IPS-20b (cell line): ENCODE results near the gene RPRD1B.
"Not testable (repeated sequence)": the region's sequence is repeated elsewhere in the genome, so short reads cannot be mapped to it uniquely, and the experiment has no call there.

Source experiments
- H3K27ac ChIP-seq: one replicate; pipeline ENCODE4 v1.5.1; 2013; ENCODE audit warnings: low read length
- H3K27me3 ChIP-seq: 2 replicates; pipeline ENCODE4 v1.6.1; 2013; ENCODE audit warnings: mild to moderate bottlenecking, low read length, inconsistent platforms; ENCODE audit not compliant: insufficient read depth
- H3K36me3 ChIP-seq: 2 replicates; pipeline ENCODE4 v1.6.1; 2013; ENCODE audit warnings: low read depth, mild to moderate bottlenecking, inconsistent platforms, low read length, moderate library complexity; ENCODE audit not compliant: insufficient read depth
- H3K4me1 ChIP-seq: 2 replicates; pipeline ENCODE4 v1.6.1; 2013; ENCODE audit warnings: mild to moderate bottlenecking, control low read depth, inconsistent platforms, low read length, moderate library complexity; ENCODE audit not compliant: insufficient read depth
- H3K4me3 ChIP-seq: 2 replicates; pipeline ENCODE4 v1.5.1; 2013; ENCODE audit warnings: mild to moderate bottlenecking, low read length, inconsistent platforms
- H3K9ac ChIP-seq: 2 replicates; pipeline ENCODE4 v1.6.1; 2013; ENCODE audit warnings: low read depth, mild to moderate bottlenecking, inconsistent platforms, low read length, moderate library complexity
- H3K9me3 ChIP-seq: 2 replicates; pipeline ENCODE4 v1.6.1; 2013; ENCODE audit warnings: mild to moderate bottlenecking, low read depth, low read length, inconsistent platforms; ENCODE audit not compliant: insufficient read depth

Gene RPRD1B

DNA sequence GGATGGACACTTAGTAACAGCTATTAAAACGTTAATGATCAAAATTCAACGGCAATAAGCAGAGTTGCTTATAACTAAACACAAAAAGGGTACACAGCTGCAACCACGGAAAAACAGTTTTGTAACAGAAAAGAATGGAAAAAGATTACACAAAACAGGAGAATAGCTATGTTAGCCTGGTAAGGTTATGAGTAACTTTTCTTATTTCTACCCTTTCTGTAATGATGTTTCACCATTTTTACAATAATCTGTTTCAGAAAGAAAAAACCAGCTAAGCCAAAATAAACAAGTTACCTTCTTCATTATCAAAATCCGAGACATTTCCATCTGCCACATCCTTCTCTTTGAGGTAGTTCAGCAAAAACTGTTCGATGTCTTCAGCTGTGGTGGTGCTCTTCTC lies 27.6 kb upstream of the RPRD1B start:
- no peak overlapping the region for H3K9ac ChIP-seq
- no peaks in the 10 kb centered on the region for H3K27me3 ChIP-seq
- no peaks in the 10 kb centered on the region for H3K4me1 ChIP-seq
- H3K36me3 ChIP-seq, result peaks cover 60% of the 10 kb centered on the region
- H3K4me3 ChIP-seq, result no peak overlapping the region
- no peaks in the 10 kb centered on the region for H3K9me3 ChIP-seq
- no peak overlapping the region for H3K27ac ChIP-seq

DNA sequence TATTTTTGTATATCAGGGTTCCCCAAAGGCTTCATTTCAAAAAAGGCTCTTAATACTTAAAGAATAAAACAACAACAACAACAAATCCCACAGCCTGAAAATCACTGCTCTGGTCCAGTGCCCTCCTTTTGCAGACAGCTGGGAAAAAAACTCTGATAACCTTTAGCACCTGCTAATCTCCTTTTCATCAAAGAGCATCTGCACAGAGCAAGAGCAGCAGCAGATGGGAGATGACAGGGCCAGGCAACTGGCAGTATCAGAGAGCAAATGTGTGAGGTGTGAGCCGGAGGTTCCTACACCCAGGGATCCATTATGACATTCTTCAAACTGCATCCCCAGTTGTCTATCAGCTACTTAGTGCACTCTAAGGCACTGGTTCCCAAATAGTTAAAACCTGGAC lies 26.0 kb upstream of the RPRD1B start:
- Histone ChIP-seq H3K36me3 (peaks cover 60% of the 10 kb centered on the region), H3K27me3 (no peaks in the 10 kb centered on the region), H3K4me3 (no peak overlapping the region), H3K9ac (no peak overlapping the region), H3K4me1 (no peaks in the 10 kb centered on the region), H3K9me3 (no peaks in the 10 kb centered on the region), H3K27ac (no peak overlapping the region)

- no peaks in the 10 kb centered on the region for H3K27me3 ChIP-seq
- H3K9me3 ChIP-seq, result no peaks in the 10 kb centered on the region
- no peak overlapping the region for H3K4me3 ChIP-seq
- H3K36me3 ChIP-seq, result peaks cover 61% of the 10 kb centered on the region
- H3K4me1 ChIP-seq, result no peaks in the 10 kb centered on the region
- no peak overlapping the region for H3K9ac ChIP-seq
- no peak overlapping the region for H3K27ac ChIP-seq
These were observed 25.2 kb upstream of the RPRD1B start for GRCh38 chr20:38008233-38008944.

DNA sequence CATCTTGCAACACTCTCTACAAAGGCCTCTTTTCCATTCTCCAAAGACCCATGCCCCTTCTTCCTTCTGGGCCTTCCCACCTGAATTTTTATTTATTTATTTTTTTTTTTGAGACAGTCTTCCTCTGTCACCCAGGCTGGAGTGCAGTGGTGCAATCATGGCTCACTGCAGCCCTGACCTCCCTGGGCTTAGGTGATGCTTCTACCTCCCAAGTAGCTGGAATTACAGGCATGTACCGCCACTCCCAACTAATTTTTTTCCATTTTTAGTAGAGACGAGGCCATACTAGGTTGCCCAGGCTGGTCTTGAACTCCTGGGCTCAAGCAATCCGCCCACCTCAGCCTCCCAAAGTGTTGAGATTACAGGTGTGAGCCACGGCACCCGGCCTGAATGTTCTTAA lies 24.1 kb upstream of the RPRD1B start:
- H3K36me3 ChIP-seq, result peaks cover 62% of the 10 kb centered on the region

GRCh38 chr20:38011696-38012095 lies 21.9 kb upstream of the RPRD1B start:
- no peak overlapping the region for H3K4me3 ChIP-seq
- H3K9me3 ChIP-seq, result no peaks in the 10 kb centered on the region

More for the DNA sequence above, 24.1 kb upstream of the RPRD1B start:
- H3K9ac ChIP-seq, H3K4me3 ChIP-seq, H3K9me3 ChIP-seq, H3K27me3 ChIP-seq, H3K27ac ChIP-seq, H3K4me1 ChIP-seq: not testable (repeated sequence)

GRCh38 chr20:38012332-38012731 lies 21.2 kb upstream of the RPRD1B start:
- H3K9ac ChIP-seq, result no peak overlapping the region
- no peak overlapping the region for H3K27ac ChIP-seq
- H3K4me1 ChIP-seq, result no peaks in the 10 kb centered on the region
- no peaks in the 10 kb centered on the region for H3K27me3 ChIP-seq
- peaks cover 75% of the 10 kb centered on the region for H3K36me3 ChIP-seq
- H3K4me3 ChIP-seq, result no peak overlapping the region
- H3K9me3 ChIP-seq, result no peaks in the 10 kb centered on the region

More at GRCh38 chr20:38011696-38012095, 21.9 kb upstream of the RPRD1B start:
- peaks cover 69% of the 10 kb centered on the region for H3K36me3 ChIP-seq
- no peaks in the 10 kb centered on the region for H3K4me1 ChIP-seq
- no peaks in the 10 kb centered on the region for H3K27me3 ChIP-seq
- H3K9ac ChIP-seq, result no peak overlapping the region
- H3K27ac ChIP-seq, result no peak overlapping the region

DNA sequence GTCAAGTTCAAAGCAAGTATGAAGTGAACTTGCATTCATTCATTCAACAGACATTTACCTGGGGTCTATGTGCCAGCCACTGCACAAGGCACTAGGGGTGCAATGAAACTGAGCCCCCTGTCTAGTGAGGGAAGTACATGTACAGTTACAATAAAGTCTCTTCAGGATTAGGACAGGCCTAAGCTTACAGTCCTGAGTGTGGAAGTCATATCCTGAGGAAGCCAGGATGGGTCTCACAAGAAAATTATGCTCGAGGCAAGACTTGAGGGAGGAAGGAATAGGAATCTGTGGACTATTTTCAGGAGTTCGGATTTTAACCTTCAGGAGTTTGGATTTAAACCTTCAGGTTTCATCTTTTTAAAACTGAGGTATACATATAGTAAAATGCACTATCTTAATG lies 19.7 kb upstream of the RPRD1B start:
- no peak overlapping the region for H3K9ac ChIP-seq
- H3K4me3 ChIP-seq, result no peak overlapping the region
- peaks cover 86% of the 10 kb centered on the region for H3K36me3 ChIP-seq
- H3K27ac ChIP-seq, result no peak overlapping the region
- no peaks in the 10 kb centered on the region for H3K27me3 ChIP-seq
- H3K9me3 ChIP-seq, result peaks cover 15% of the 10 kb centered on the region; the same call in 1 of the 2 replicates
- no peaks in the 10 kb centered on the region for H3K4me1 ChIP-seq

DNA sequence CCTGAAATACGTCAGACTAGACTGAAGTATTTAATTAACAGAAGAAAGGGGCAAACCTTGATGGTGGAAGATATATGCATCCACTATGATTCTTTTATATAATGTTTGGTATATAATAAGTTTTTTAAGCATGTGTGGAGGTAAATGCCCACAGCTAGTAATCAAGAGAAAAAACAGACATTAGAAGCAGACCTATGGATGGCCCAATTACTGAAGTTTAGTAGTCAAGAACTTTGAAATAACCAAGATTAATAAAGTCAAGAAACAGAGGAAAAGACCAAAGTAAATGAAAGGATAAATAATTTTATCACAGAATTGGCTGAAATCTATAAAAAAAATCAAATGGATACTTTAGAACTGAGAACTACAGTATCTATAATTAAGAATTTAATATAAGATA lies 15.6 kb upstream of the RPRD1B start:
- peaks cover 66% of the 10 kb centered on the region for H3K36me3 ChIP-seq
- H3K9me3 ChIP-seq, result peaks cover 17% of the 10 kb centered on the region; the same call in 1 of the 2 replicates
- no peaks in the 10 kb centered on the region for H3K4me1 ChIP-seq
- no peak overlapping the region for H3K27ac ChIP-seq
- no peak overlapping the region for H3K4me3 ChIP-seq
- no peaks in the 10 kb centered on the region for H3K27me3 ChIP-seq
- no peak overlapping the region for H3K9ac ChIP-seq

- H3K4me1 ChIP-seq, result no peaks in the 10 kb centered on the region
- H3K27ac ChIP-seq, result no peak overlapping the region
- no peak overlapping the region for H3K9ac ChIP-seq
- H3K27me3 ChIP-seq, result no peaks in the 10 kb centered on the region
- H3K4me3 ChIP-seq, result no peak overlapping the region
- H3K9me3 ChIP-seq, result peaks cover 17% of the 10 kb centered on the region; the same call in 1 of the 2 replicates
- H3K36me3 ChIP-seq, result peaks cover 62% of the 10 kb centered on the region
These were observed 15.2 kb upstream of the RPRD1B start for GRCh38 chr20:38018385-38018784.

DNA sequence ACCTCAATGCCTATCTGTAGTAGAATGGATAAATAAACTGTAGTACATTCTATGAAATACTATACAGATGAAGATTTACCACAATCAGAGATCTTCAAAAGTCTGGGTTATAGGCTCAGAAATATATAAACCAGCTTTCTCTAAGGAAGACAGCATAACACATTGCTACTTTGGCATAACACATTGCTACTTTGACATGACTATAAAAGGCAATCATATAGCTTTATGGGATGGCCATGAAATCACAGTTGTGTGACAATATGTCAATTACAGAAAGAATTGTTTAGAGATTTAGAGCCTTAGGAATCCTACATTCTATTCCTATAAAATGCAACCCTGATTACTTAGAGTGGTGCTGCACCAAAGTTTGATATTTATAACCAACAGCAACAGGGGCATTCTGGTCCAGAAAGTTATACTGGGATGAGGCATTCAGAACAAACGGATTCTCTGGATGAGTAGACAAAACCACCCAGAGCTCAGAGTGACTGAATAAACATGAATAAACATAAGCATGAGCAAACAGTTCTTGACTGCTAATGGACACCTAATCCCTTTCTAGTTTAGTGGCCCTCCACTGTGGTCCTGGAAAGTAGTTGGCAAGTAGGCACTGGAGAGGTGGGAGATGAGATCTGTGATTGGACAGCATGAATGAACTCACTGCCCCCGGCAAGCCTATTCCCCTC lies 12.3 kb upstream of the RPRD1B start:
- H3K27me3 ChIP-seq, result no peaks in the 10 kb centered on the region
- no peaks in the 10 kb centered on the region for H3K4me1 ChIP-seq
- no peak overlapping the region for H3K4me3 ChIP-seq
- H3K9me3 ChIP-seq, result peaks cover 17% of the 10 kb centered on the region; the same call in 1 of the 2 replicates
- H3K27ac ChIP-seq, result no peak overlapping the region
- no peak overlapping the region for H3K9ac ChIP-seq
- H3K36me3 ChIP-seq, result peaks cover 37% of the 10 kb centered on the region

DNA sequence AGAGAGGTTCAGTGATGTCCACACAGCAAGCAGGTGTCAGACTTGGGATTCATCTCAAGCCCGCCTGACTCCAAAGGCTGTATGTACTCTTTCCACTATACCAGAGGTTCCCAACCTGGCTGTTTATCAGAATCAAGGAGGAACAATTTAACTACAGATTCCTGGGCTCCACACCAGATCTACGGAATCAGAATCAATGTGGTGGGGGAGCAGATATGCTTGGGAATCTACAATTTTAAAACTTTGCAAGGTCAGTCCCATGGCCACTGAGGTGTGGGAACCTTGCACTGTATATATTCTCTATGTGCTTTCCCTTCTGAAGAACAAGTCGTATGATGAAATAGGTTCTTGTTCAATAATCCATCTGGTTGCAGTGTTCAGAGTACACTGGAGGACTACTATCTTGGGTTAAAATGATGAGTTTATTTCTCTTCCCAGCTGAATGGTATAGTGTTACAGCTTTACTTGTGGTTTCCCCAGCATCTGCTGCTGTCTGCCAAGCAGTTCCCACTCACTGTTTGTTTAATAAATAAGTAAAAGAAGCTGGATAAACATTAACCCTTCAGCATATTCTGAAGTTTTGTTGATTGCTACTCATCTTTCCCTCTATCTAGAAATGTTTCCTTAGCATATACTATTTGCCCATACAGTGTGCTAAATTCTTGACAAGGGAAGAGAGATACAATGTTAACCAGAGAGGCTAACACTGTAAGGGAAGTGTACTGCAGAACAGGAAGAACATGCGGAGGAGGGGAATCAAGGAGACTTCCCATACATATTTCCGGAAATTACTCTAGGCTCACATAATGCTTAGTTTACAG lies 10.2 kb upstream of the RPRD1B start:
- Histone ChIP-seq H3K9me3 (peaks cover 7% of the 10 kb centered on the region; the same call in 1 of the 2 replicates), H3K27me3 (no peaks in the 10 kb centered on the region), H3K9ac (no peak overlapping the region), H3K4me1 (peaks cover 3% of the 10 kb centered on the region; the same call in 1 of the 2 replicates), H3K36me3 (peaks cover 16% of the 10 kb centered on the region), H3K27ac (no peak overlapping the region), H3K4me3 (no peak overlapping the region)
